ENCODE measurements around the gene TMCO4.
A peak's percentile ranks its signal among the peaks of the same experiment; 100 is the strongest.
"Not testable (repeated sequence)": the region's sequence is repeated elsewhere in the genome, so short reads cannot be mapped to it uniquely, and the experiment has no call there.

The TMCO4 gene

GRCh38 chr1:19799230-19800075 lies at the start of gene TMCO4:
Gene TMCO4 (minus strand): TSS chr1:19799916. CDS start chr1:19780758, 19,158 bp downstream.
- DNase-seq, result no peak

- not testable (repeated sequence) for DNase-seq
These were observed 49.6 kb upstream of the TMCO4 start for GRCh38 chr1:19849307-19849706.

DNA sequence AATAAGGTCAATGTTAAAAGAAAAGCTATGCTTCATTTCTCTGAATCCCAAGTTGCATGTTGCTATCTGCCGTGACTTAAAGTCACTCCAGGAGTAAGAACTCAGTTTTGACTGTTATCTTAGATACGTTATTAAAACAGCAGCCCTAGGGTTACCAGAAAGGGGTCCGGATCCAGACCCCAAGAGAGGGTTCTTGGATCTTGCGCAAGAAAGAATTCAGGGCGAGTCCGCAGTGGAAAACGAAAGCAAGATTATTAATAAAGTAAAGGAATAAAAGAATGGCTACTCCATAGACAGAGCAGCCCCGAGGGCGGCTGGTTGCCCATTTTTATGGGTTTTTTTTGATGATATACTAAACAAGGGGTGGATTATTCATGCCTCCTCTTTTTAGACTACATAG lies 47.6 kb upstream of the TMCO4 start:
- not testable (repeated sequence) for DNase-seq

- no peak for DNase-seq
These were observed 46.6 kb upstream of the TMCO4 start for GRCh38 chr1:19846338-19846737.

- DNase-seq, result no peak
These were observed 45.8 kb upstream of the TMCO4 start for GRCh38 chr1:19845555-19845954.

GRCh38 chr1:19844731-19845495 lies 45.2 kb upstream of the TMCO4 start:
- DNase-seq, result peak; percentile 19

- no peak for DNase-seq
These were observed 40.5 kb upstream of the TMCO4 start for GRCh38 chr1:19840228-19840627.

GRCh38 chr1:19837866-19838265 lies 38.1 kb upstream of the TMCO4 start:
- no peak for DNase-seq

GRCh38 chr1:19835578-19835977 lies 35.9 kb upstream of the TMCO4 start:
- no peak for DNase-seq

GRCh38 chr1:19831441-19831840 lies 31.7 kb upstream of the TMCO4 start:
- no peak for DNase-seq

GRCh38 chr1:19828546-19828945 lies 28.8 kb upstream of the TMCO4 start:
- no peak for DNase-seq

DNA sequence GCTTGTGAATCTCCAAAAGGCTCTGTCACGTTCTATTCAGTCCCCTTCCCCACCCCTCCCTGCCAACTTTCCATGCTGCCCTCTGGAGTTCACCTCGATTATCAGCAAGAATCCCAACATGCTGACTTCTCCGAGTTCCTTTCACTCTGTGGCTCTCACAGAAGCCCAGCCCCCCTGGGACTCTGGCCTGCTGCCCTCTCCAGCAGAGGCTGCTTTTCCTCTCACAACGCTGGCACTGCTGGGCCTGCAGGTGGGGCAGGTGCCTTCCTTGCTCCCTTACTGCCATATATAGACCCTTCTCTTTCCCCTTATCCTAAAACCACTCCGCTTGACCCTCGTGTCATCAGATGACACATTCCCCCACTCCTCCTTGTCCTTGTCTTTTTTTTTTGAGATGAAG lies 25.6 kb upstream of the TMCO4 start:
- no peak for DNase-seq

DNA sequence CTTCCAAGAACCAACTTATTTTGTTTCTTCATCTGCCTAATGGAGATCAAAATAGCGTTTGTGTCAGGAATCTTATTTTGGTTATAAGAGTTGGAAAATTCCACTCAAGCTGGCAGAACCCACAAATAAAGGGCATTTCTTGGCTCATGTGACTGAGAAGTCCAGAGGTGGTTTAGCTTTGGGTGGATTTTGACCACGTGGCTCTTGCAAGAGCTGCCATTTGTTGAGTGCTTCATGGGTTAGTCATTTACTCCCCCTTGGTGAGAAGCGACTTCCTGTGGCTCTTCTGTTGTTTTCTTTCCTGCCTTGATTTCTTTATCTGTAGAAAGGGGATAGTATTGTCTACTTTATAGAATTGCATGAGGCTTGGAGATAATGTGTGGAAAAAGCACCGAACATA lies 24.8 kb upstream of the TMCO4 start:
- DNase-seq, result no peak

GRCh38 chr1:19824036-19824435 lies 24.3 kb upstream of the TMCO4 start:
- no peak for DNase-seq

DNA sequence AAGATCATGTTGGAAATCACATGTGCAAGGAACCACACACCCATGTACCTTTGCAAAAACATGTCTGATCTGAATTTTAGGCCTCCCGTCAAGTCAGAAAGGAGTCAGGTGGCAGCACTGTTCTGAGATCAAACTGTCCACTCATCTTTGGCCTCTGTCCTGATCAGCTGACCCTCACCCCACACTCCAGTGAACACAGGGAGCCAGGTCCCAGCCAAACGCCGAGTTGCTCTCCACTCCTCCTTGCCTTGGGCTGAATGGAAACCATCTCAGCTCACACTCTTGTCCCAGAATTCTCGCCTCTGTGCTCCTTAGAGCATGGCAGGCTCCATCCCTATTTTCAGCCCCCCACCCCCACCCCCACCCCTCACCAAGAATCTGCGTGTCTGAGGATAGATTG lies 20.0 kb upstream of the TMCO4 start:
- no peak for DNase-seq

GRCh38 chr1:19818324-19818723 lies 18.6 kb upstream of the TMCO4 start:
- no peak for DNase-seq

DNA sequence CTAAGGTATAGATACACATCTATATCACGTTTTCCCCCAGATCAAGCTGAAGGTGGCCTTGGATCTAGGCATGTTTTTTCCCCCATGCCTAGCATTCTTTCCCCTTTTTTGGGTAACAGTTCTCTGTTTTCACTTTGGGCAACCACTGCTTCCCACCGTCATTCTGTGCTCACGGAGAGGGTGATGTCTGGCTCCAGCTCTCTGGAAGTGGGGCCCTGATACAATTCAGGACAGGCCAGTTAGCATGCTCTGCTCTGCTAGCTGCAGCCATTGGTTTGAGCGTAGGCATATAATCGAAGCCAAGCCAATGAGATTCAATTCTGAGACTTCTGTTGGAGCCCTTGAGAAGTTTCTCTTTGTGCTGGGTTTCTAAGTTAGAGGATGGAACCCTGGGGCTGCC lies 17.4 kb upstream of the TMCO4 start:
- no peak for DNase-seq

GRCh38 chr1:19816737-19817086 lies 17.0 kb upstream of the TMCO4 start:
- DNase-seq, result not testable (repeated sequence)

DNA sequence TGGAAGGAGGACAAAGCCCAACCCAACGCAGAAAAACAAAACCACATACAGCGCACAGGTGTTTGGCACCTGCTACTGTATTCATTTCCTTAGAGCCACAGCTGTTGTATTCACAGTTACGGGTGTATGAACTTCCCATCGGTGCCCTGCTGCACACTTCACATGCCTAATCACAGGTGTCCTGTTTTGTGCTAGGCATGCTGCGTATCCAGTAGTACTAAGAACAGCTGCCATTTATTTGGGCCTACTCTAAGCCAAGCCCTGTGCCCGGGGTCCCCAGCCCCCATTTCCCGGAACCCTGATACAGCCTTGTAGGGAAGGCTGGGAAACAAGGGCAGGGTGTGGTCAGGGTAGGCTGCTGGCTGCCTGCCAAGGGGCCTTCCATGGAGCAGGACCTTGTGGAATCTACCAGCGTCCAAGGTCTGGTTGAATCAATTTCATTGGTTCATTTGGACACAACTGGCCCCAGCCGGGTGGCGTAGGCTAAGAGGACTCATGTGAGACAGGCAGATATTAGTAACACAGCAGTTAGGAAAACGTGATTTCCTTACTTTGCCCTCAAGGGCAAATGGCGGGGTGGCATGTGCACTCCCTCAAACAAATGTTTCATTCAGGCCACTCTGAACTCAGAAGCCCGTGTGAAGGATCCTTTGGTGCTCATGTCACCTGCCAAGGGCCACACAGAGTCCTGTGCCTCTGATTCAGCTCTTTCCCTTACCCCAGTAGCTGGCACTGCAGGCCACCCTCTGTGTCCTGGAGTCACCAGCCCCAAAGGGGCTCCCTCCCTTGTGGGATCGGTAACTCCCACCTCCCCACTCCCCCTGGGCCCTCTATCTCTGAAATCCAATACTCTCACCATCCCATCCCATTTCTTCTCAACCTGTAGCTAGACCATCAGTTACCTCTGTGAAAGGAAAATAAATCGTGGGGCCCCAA lies 16.4 kb upstream of the TMCO4 start:
- DNase-seq, result no peak

GRCh38 chr1:19814681-19815503 lies 15.2 kb upstream of the TMCO4 start, which contains the start of gene RNF186:
Gene RNF186 (minus strand): TSS chr1:19815283. CDS start chr1:19815101, 182 bp downstream.
- peak; percentile 31 for DNase-seq

GRCh38 chr1:19814244-19814661 lies 14.5 kb upstream of the TMCO4 start:
- DNase-seq, result no peak

- DNase-seq, result no peak
These were observed 13.9 kb upstream of the TMCO4 start for GRCh38 chr1:19813643-19813960.

Measured in kidney glomerular epithelial cell (primary cell).